Stimulated activated CD4-positive, alpha-beta T cell treated with anti-CD3 and anti-CD28 coated beads, Interleukin-15, amount 100 ng/mL, for 48 hours (primary cell): Measurements from ENCODE around the gene RAI1.

ENCODE experiments used
- DNase-seq, 2 donors: peaks; one replicate each; pipeline ENCODE4 v3.0.0-alpha.2; 2020; ENCODE audit warnings: low read depth in 2 of 2

RAI1 gene

DNA sequence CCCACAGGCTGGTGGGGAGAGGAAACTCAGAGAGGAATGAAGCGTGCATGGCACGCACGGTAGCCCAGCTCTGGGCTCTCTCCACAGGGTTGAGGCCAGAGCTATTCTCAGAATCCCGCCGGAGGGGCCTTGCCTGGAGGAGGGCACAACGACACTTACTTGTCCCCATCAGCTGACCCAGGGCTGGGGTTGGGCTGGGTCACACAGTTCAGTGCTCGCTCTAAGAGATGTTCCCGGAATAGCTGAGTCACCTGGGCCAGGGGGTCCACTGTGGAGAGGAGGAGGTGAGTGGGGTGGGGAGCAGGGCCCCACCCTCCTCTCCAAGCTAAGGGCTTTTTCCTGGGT lies 133.8 kb downstream of the RAI1 start:
- DNase-seq = no peak

- DNase-seq = no peak
Observed at GRCh38 chr17:17815436-17816200, 134.4 kb downstream of the RAI1 start.

DNA sequence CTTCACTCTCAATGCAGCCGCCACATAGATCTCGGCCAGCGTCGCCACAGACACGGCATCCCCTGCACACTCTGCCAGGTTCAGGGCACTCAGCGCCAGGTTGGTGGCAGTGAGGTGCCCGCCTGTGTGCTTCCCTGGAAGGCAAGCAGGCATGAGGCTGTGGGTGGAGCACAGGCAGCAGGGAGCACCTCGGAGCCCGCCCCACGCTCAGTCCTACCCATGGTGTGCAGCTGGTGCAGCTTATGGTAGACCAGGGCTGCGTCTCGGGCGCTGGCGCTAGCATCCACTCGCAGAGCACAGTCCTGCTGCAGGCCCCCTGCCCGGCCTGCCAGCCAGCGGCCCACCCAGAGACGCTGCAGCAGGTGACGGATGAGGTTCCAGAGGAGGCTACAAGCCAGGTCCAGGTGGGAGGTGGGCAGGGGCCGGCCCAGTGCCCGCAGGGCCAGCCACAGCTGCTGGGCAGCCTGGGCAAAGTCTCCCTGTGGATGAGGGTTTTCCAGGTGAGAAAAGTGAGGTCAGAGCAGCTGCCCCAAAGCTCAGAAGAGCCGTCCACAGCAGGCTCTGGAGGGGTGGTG lies 135.1 kb downstream of the RAI1 start:
- no peak for DNase-seq

- DNase-seq = no peak
Observed at GRCh38 chr17:17816831-17817551, 135.7 kb downstream of the RAI1 start.

GRCh38 chr17:17817552-17817947 lies 136.3 kb downstream of the RAI1 start:
- no peak for DNase-seq

DNA sequence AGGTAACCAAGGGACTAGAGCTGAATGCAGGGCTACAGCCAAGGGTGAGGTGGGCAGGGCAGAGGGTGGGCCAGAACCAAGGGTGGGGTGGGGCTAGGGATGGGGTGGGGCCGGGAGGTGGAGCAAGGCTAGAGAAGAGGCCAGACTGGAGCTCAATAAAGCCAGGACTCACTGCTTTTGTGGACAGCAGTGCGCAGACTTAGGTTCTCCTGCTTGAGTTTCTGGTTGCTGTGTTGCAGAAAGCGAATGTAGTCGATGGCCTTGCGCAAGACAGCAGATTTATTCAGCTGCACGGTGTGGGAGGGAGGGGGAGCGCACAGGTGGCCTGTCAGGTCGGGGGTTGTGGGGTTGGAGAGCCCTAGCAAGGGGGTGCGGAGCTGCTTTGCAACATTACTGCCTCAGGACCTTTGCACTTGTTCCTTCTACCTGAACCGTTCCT lies 136.8 kb downstream of the RAI1 start:
- DNase-seq = no peak

GRCh38 chr17:17819111-17819510 lies 137.9 kb downstream of the RAI1 start:
- DNase-seq = no peak

GRCh38 chr17:17819561-17819995 lies 138.3 kb downstream of the RAI1 start:
- DNase-seq = peak; percentile 74 to 80

GRCh38 chr17:17820046-17820445 lies 138.8 kb downstream of the RAI1 start:
- DNase-seq = no peak

DNA sequence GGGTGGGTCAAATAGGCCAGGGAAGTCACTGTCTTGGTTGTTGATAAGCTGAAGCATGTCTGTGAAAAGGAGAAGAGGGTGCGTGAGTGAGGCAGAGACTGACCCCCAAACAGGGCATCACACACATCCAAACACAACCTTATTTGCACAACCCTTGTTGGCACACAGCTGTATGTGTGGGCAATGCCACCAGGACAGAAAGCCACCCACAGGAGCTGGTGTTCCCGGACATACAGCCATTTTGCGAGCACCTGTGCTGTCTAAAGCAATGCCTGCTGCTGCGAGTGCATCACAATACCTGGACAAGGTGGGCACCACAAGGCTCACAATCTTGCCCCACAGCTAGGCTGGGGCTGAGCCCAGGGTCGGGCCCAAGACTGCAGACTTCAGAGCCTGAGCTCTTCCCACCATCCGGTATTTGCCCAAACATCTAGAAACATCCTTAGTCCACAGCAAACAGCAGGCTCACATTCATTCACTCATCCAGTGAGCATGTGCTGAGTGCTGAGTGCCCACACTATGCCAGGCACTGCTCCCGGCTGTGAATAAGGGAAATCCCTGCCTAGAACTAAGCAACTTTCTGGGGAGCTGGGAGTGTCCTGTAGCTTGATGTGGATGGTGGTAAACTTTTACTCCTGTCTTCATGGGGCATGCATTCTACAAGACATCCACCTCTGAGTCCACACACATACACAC lies 139.4 kb downstream of the RAI1 start:
- no peak for DNase-seq

GRCh38 chr17:17822189-17822588 lies 140.9 kb downstream of the RAI1 start:
- no peak for DNase-seq

DNA sequence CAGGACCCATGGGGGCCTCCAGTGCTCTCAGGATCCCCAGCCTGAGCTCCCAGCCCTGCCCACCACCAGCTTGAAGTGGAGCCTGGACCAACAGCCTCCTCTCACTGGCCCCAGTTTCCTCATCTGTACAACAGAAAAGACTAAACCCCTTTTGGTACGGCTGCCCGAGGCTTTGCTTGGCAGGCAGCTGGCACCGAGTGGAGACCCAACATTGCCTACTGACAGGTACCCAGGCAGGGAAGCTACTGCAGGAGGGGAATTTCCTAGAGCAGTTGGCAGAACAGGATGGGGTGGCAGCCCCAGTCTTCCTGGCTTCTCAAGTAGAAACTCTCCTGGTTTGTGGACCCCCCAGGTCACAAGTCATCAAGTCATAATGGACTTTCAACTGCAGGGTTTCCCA lies 141.4 kb downstream of the RAI1 start:
- DNase-seq = no peak

DNA sequence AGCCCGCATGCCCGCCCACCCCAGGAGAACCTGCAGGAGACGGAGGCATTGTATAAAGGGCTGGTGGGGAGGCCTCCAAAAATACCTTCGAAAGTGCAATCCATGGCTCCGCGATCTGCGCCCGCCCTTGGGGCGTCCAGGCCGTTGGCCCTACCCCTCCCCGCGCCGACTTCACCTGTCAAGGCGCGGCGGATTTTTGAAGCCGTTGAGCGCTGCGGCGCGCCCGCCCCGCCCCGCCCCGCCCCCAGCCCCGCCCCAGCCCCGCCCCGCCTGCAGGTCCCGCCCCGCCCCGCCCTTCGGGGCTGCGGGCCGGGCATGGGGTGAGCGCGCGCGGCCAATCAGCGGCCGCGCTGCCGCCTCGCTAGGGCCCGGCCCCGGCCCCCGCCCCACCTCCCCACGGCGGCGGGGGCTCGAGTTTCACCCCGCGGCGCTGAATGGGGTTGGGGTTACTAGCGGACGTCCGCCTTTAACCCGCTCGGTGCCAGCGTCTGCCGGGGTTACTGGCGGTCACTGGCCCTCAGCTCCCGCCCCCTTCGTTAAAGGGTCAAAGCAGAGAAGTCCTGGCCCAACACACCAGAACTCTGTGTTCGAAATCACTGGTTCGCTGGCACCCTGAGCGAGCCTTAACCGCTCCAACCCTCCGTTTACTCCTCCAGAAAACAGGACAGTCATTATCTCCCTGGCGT lies 142.3 kb downstream of the RAI1 start:
- DNase-seq = peak; percentile 49 to 66

DNA sequence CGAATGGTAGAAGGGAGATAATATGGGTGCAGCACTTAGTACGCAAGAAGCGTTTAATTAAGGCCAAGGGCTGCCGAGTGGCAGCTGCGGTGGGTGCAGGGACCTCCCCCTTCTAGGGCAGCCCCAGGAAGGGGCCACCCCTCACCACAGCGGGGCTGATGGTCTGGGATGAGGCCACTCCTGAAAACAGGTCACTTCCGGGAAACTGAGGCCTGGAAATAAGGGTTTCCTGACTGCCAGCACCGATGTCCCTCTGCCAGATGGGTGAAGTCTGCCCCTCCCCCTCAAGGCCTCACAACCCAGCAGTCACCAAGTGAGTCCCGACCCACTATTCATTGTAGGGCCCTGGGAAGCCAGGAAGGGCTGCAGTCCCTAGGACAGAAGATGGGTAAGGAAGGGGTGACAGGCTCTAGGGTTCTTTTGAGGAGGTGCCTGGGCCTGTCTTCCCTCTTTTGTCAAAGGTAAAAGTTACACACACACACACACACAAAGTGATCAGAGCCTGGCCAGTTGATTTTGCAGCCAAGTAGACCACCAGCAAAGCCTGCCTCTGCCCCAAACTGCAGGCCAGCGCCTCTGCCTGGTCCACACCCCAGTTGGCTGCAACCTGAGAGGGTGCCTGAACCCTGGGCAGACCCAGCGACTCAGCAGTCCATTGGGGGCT lies 143.0 kb downstream of the RAI1 start:
- DNase-seq = no peak

DNA sequence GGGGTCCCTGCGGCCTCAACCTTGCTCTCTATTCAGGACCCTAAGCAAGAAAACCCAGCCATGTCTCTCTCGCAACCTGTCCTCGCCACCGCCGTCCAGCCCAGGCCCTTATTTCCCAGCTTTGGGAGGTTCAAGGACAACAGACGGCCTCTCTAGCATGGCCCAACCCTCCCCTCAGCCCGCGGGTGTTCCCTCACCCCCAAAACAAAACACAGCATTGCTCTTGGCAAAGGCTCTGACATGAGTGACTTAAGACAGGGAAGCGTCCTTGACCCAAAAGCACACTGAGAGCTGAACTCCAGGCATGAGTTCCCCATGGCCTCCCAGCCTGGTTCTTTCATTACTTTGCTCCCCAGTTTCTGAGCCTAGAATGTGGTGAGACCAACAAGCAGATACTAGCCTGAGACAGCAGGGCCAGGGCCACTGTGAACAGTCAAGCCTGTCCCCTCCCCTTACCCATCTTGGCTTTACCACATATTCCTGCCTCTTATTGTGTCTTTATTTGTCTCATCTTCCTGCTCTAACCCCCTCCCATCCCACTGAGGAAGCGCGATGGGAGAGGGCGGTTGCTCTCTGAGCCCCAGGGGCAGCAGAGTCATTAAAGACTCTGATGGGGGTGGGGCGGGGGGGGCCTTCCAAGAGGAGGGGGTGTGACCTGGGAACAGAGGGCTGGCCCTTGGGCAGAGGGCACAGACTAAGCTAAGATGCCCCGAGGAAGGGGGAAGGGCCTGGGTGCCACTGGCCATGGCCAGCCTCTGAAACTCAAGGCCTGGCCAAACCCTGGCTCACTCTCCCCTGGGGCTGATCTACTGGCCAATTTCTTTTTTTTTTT lies 143.7 kb downstream of the RAI1 start:
- no peak for DNase-seq

GRCh38 chr17:17826342-17826713 lies 145.1 kb downstream of the RAI1 start:
- no peak for DNase-seq

DNA sequence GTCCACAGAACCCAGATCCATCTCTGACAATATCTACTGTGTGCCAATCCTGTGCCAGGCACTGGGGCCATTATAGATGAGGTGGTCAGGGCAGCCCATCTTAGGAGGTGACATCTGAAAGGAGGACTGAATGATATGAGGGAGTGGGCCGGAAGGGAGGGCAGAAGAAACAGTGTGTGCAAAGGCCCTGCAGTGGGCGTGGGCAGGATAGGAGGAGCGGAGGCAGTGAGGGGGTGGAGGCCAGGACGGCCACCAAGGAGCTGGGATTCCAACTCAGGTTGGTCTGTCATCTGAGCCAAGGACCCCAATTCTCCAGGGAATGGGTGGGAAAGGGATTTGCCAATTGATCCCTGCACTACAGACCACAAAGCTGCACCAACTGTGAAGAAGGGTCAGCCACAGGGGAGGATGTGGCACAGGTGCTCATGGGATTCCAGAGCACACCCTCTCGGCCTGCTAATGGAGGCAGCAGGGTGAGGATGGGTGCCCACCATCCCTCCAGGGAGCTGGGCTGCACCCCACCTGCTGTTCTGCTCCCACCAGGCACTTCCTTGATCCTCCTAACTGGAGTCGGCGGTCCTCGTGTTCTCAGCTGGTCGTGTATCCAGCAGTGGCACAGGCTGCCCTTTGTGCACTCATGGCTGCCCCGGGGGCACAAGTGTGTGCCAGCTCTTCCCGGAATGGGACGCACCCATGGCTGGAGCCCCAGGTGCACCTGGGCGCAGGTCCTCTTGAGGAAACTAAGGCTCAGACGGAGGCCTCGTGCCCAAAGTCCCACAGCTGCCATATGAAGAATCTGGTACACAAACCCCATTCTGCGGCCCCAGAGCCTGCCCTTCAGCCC lies 145.9 kb downstream of the RAI1 start:
- no peak for DNase-seq

GRCh38 chr17:17827826-17828621 lies 146.8 kb downstream of the RAI1 start:
- DNase-seq = no peak

GRCh38 chr17:17830269-17830567 lies 149.0 kb downstream of the RAI1 start:
- no peak for DNase-seq
